ENCODE measurements around the gene DHRSX.

The DHRSX gene

GRCh38 chrX:2414384-2414783 lies 86.4 kb downstream of the DHRSX start:
- TF ChIP-seq CTCF (IDR thresholded peaks at IDR 0.05; ENCODE audit: low read depth, low read length, missing control alignments) = no peak
- in situ Hi-C loops (cut with HindIII; ENCODE audit: low sequenced_read_pairs) = no loop called here
- no peak for DNase-seq (ENCODE audit: low read depth)
- no peak overlapping the region for H3K4me3 ChIP-seq (ENCODE audit: low read depth, low read length)

DNA sequence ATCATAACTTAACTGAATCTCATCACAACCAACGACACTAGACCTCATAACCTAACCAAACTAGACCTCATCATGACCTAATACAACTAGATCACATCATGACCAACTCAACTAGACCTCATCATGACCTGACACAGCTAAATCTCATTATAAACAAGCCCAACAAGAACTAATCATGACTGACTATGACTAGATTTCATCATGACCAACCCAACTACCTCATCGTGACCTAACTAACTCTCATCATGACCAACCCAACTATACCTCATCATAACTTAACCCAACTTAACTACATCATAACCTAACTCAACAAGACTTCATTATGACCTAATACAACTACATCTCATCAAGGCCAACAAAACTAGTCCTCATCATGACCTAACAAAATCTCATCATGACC lies 86.8 kb downstream of the DHRSX start:
- no peak for DNase-seq (ENCODE audit: low read depth)
- in situ Hi-C loops (cut with HindIII; ENCODE audit: low sequenced_read_pairs) = no loop called here
- no peak overlapping the region for H3K4me3 ChIP-seq (ENCODE audit: low read depth, low read length)
- no peak for TF ChIP-seq CTCF (IDR thresholded peaks at IDR 0.05; ENCODE audit: low read depth, low read length, missing control alignments)

GRCh38 chrX:2412131-2412530 lies 88.6 kb downstream of the DHRSX start:
- TF ChIP-seq CTCF (IDR thresholded peaks at IDR 0.05; ENCODE audit: low read depth, low read length, missing control alignments) = no peak

GRCh38 chrX:2410279-2411020 lies 90.3 kb downstream of the DHRSX start:
- no peak for TF ChIP-seq CTCF (IDR thresholded peaks at IDR 0.05; ENCODE audit: low read depth, low read length, missing control alignments)
- in situ Hi-C loops (cut with HindIII; ENCODE audit: low sequenced_read_pairs) = no loop called here
- H3K4me3 ChIP-seq (ENCODE audit: low read depth, low read length) = no peak overlapping the region
- no peak for DNase-seq (ENCODE audit: low read depth)

More at GRCh38 chrX:2412131-2412530, 88.6 kb downstream of the DHRSX start:
- in situ Hi-C loops (cut with HindIII; ENCODE audit: low sequenced_read_pairs) = no loop called here
- no peak for DNase-seq (ENCODE audit: low read depth)
- H3K4me3 ChIP-seq (ENCODE audit: low read depth, low read length) = no peak overlapping the region

- no peak overlapping the region for H3K4me3 ChIP-seq (ENCODE audit: low read depth, low read length)
- no peak for DNase-seq (ENCODE audit: low read depth)
- in situ Hi-C loops (cut with HindIII; ENCODE audit: low sequenced_read_pairs) = no loop called here
- no peak for TF ChIP-seq CTCF (IDR thresholded peaks at IDR 0.05; ENCODE audit: low read depth, low read length, missing control alignments)
These were observed 91.0 kb downstream of the DHRSX start for GRCh38 chrX:2409796-2410195.

GRCh38 chrX:2408856-2409255 lies 91.9 kb downstream of the DHRSX start:
- in situ Hi-C loops (cut with HindIII; ENCODE audit: low sequenced_read_pairs) = no loop called here
- no peak for TF ChIP-seq CTCF (IDR thresholded peaks at IDR 0.05; ENCODE audit: low read depth, low read length, missing control alignments)
- DNase-seq (ENCODE audit: low read depth) = no peak

More at GRCh38 chrX:2408856-2409255, 91.9 kb downstream of the DHRSX start:
- no peak overlapping the region for H3K4me3 ChIP-seq (ENCODE audit: low read depth, low read length)
